GM12878 (cell line): ENCODE results near the gene RRAS. TPM values are rescaled to one million over a fixed set of nuclear protein-coding genes. Genes with fewer than 3 reads are reported as not detected.
A peak's percentile ranks its signal among the peaks of the same experiment; 100 is the strongest.

ENCODE experiments used
- BHLHE40 ChIP-seq, 2 experiments: fragments of 450-650 bp in 1 of 2; IDR thresholded peaks; 2 replicates each; pipeline ENCODE4 v1.6.1; 2011 to 2017; ENCODE audit warnings: low read depth in 2 of 2, borderline replicate concordance in 1 of 2, improper control_type of control experiment in 1 of 2, low read length in 1 of 2, mild to moderate bottlenecking in 1 of 2
- CHD4 ChIP-seq: fragments of 200-600 bp; sonication (generic); IDR thresholded peaks from 2 replicates; pipeline ENCODE4 v1.6.1; 2016; ENCODE audit warnings: mild to moderate bottlenecking
- FOXK2 ChIP-seq: fragments of 450-650 bp; IDR thresholded peaks from 2 replicates; pipeline ENCODE4 v1.6.1; 2017; ENCODE audit warnings: mild to moderate bottlenecking, moderate library complexity
- HDAC6 ChIP-seq: fragments of 200-600 bp; sonication (generic); IDR thresholded peaks from one replicate; pipeline ENCODE4 v1.8.0; 2017; ENCODE audit warnings: antibody characterized with exemption; ENCODE audit not compliant: unreplicated experiment
- MTA2 ChIP-seq: fragments of 450-650 bp; IDR thresholded peaks from 2 replicates; pipeline ENCODE4 v1.6.1; 2016; ENCODE audit warnings: low read depth, mild to moderate bottlenecking, moderate library complexity
- NR2C1 ChIP-seq: fragments of 450-650 bp; IDR thresholded peaks from 2 replicates; pipeline ENCODE4 v1.6.1; 2017; ENCODE audit warnings: antibody characterized with exemption, mild to moderate bottlenecking, moderate library complexity
- PAX8 ChIP-seq: fragments of 450-650 bp; IDR thresholded peaks from 2 replicates; pipeline ENCODE4 v1.6.1; 2017; ENCODE audit warnings: mild to moderate bottlenecking, moderate library complexity
- PML ChIP-seq: IDR thresholded peaks from 2 replicates; pipeline ENCODE4 v1.6.1; 2012; ENCODE audit warnings: low read length, inconsistent platforms
- RAD51 ChIP-seq: fragments of 450-650 bp; IDR thresholded peaks from 2 replicates; pipeline ENCODE4 v1.6.1; 2016; ENCODE audit warnings: moderate library complexity, mild to moderate bottlenecking, inconsistent platforms
- RUNX3 ChIP-seq: IDR thresholded peaks from 2 replicates; pipeline ENCODE4 v1.6.1; 2012; ENCODE audit warnings: low read length, inconsistent platforms
- SPI1 ChIP-seq: IDR thresholded peaks from 2 replicates; pipeline ENCODE4 v1.6.1; 2011; ENCODE audit warnings: low read depth, mild to moderate bottlenecking, low read length, moderate library complexity, borderline replicate concordance; ENCODE audit not compliant: insufficient read depth
- STAT1 ChIP-seq: fragments of 450-650 bp; conservative IDR thresholded peaks from 2 replicates; pipeline ENCODE4 v1.6.1; 2014; ENCODE audit warnings: antibody characterized with exemption, mild to moderate bottlenecking
- ZNF207 ChIP-seq: fragments of 450-650 bp; IDR thresholded peaks from 2 replicates; pipeline ENCODE4 v1.6.1; 2014; ENCODE audit warnings: antibody characterized with exemption, mild to moderate bottlenecking, borderline replicate concordance
- polyA plus RNA-seq, 11 experiments: library from polyadenylated mRNA; depleted of rRNA in 4 of 11; unstranded in 6 of 11; stranded (reverse) in 5 of 11; fragments of >200 nt; fragmentation: Nextera tagmentation in 4 of 11; fragmentation: Illumina TruSeq in 1 of 11; extraction: Ambion mirVana in 4 of 11; extraction: Trizol in 1 of 11; gene quantifications; 1 replicate in 1 of 11; 2 replicates in 10 of 11; pipeline versions ENCODE4 v1.2.1 to v1.2.3, GENCODE V29; 2011 to 2016; ENCODE audit warnings: inconsistent platforms in 2 of 11, missing spikeins in 2 of 11, low read depth in 1 of 11
- total RNA-seq, 4 experiments: library from RNA; depleted of rRNA in 3 of 4; stranded (reverse); fragments of >200 nt in 3 of 4; fragmentation: Illumina TruSeq in 1 of 4; extraction: Trizol in 1 of 4; gene quantifications; 2 replicates each; pipeline versions ENCODE4 v1.2.1 to v1.2.3, GENCODE V29; 2013 to 2021
- TF ChIP-seq, protein P1 (sequence below): IDR thresholded peaks from 2 replicates; pipeline ENCODE4 v1.6.1; 2011; ENCODE audit warnings: mild to moderate bottlenecking, low read depth, low read length, moderate library complexity; ENCODE audit not compliant: insufficient replicate concordance
- TF ChIP-seq, protein P2 (sequence below): fragments of 450-650 bp; IDR thresholded peaks from 2 replicates; pipeline ENCODE4 v1.6.1; 2017; ENCODE audit warnings: mild to moderate bottlenecking
- TF ChIP-seq, protein P3 (sequence below): IDR thresholded peaks from 2 replicates; pipeline ENCODE4 v1.6.1; 2011; ENCODE audit warnings: borderline replicate concordance, low read depth, mild to moderate bottlenecking, moderate library complexity, mixed read lengths, low read length; ENCODE audit not compliant: insufficient read depth; ENCODE audit errors: extremely low read length
- TF ChIP-seq, protein P4 (sequence below): fragments of 450-650 bp; IDR thresholded peaks from 2 replicates; pipeline ENCODE4 v1.6.1; 2017; ENCODE audit warnings: antibody characterized with exemption, mild to moderate bottlenecking, moderate library complexity
- TF ChIP-seq, protein P5 (sequence below): fragments of 450-650 bp; IDR thresholded peaks from 2 replicates; pipeline ENCODE4 v1.6.1; 2018; ENCODE audit warnings: borderline replicate concordance, mild to moderate bottlenecking; ENCODE audit not compliant: partially characterized antibody
- TF ChIP-seq, protein P6 (sequence below): IDR thresholded peaks from 2 replicates; pipeline ENCODE4 v1.6.1; 2012; ENCODE audit warnings: low read depth, low read length, improper control_type of control experiment

Gene RRAS
- total and polyA plus RNA-seq, 10 of the 15 experiments (the other 5 are each of a cell fraction or from before 2014, with no cell fraction given): 0.24 to 5.8 (median 1.8) TPM

DNA sequence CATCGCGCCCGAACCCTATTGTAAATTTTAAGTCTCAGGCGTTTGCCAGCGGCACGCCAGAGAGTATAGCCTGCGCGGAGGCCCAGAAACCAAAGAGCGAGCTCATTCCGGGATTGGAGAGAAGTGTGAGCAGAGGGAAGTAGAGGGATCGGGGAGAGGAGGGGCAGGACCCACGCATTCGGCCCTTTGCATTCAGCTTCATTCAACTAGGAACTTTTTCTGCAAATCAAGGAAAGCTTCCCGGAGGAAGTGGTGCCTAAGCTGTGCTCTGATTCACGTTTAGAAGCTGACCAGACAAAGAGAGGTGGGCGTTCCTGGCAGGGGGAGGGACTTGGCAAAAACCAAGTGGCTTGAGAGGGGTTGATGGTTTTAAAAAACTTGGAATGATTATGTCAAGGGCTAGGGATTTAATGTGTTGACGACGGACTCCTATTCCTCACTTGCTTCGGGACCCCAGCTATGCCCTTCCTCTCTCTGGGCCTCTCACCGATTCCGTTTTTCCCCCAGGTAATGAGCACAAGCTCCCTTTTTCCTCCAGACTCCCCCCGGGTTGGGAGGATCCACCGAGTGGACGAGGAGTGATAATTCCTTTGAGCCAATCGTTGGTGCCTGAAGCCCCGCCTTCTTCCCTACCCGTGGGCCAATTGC is 36.3 kb upstream of the RRAS start (continued):
- TF ChIP-seq CHD4 (peak; percentile 92; the same call in 1 of the 2 replicates), SPI1 (peak; percentile 64), NR2C1 (no peak), RUNX3 (peak; percentile 42; the same call in 1 of the 2 replicates), BHLHE40 (IDR thresholded peaks at IDR 0.05; ENCODE audit: borderline replicate concordance in 1 of 2, low read depth in 2 of 2, low read length in 1 of 2) (peak; percentile 96 to 97), ZNF207 (peak; percentile 97), MTA2 (peak; percentile 57), PML (peak; percentile 97), STAT1 (peak; percentile 95), RAD51 (peak; percentile 30; the same call in 1 of the 2 replicates), FOXK2 (peak; percentile 99), PAX8 (no peak), HDAC6 (no peak)
- TF ChIP-seq, protein P1, sequence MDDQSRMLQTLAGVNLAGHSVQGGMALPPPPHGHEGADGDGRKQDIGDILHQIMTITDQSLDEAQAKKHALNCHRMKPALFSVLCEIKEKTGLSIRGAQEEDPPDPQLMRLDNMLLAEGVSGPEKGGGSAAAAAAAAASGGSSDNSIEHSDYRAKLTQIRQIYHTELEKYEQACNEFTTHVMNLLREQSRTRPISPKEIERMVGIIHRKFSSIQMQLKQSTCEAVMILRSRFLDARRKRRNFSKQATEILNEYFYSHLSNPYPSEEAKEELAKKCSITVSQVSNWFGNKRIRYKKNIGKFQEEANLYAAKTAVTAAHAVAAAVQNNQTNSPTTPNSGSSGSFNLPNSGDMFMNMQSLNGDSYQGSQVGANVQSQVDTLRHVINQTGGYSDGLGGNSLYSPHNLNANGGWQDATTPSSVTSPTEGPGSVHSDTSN: peak; percentile 8
- TF ChIP-seq, protein P2, sequence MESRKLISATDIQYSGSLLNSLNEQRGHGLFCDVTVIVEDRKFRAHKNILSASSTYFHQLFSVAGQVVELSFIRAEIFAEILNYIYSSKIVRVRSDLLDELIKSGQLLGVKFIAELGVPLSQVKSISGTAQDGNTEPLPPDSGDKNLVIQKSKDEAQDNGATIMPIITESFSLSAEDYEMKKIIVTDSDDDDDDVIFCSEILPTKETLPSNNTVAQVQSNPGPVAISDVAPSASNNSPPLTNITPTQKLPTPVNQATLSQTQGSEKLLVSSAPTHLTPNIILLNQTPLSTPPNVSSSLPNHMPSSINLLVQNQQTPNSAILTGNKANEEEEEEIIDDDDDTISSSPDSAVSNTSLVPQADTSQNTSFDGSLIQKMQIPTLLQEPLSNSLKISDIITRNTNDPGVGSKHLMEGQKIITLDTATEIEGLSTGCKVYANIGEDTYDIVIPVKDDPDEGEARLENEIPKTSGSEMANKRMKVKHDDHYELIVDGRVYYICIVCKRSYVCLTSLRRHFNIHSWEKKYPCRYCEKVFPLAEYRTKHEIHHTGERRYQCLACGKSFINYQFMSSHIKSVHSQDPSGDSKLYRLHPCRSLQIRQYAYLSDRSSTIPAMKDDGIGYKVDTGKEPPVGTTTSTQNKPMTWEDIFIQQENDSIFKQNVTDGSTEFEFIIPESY: no peak
- TF ChIP-seq, protein P3, sequence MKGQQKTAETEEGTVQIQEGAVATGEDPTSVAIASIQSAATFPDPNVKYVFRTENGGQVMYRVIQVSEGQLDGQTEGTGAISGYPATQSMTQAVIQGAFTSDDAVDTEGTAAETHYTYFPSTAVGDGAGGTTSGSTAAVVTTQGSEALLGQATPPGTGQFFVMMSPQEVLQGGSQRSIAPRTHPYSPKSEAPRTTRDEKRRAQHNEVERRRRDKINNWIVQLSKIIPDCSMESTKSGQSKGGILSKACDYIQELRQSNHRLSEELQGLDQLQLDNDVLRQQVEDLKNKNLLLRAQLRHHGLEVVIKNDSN: no peak
- TF ChIP-seq, protein P4, sequence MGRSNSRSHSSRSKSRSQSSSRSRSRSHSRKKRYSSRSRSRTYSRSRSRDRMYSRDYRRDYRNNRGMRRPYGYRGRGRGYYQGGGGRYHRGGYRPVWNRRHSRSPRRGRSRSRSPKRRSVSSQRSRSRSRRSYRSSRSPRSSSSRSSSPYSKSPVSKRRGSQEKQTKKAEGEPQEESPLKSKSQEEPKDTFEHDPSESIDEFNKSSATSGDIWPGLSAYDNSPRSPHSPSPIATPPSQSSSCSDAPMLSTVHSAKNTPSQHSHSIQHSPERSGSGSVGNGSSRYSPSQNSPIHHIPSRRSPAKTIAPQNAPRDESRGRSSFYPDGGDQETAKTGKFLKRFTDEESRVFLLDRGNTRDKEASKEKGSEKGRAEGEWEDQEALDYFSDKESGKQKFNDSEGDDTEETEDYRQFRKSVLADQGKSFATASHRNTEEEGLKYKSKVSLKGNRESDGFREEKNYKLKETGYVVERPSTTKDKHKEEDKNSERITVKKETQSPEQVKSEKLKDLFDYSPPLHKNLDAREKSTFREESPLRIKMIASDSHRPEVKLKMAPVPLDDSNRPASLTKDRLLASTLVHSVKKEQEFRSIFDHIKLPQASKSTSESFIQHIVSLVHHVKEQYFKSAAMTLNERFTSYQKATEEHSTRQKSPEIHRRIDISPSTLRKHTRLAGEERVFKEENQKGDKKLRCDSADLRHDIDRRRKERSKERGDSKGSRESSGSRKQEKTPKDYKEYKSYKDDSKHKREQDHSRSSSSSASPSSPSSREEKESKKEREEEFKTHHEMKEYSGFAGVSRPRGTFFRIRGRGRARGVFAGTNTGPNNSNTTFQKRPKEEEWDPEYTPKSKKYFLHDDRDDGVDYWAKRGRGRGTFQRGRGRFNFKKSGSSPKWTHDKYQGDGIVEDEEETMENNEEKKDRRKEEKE: peak; percentile 96
- TF ChIP-seq, protein P5, sequence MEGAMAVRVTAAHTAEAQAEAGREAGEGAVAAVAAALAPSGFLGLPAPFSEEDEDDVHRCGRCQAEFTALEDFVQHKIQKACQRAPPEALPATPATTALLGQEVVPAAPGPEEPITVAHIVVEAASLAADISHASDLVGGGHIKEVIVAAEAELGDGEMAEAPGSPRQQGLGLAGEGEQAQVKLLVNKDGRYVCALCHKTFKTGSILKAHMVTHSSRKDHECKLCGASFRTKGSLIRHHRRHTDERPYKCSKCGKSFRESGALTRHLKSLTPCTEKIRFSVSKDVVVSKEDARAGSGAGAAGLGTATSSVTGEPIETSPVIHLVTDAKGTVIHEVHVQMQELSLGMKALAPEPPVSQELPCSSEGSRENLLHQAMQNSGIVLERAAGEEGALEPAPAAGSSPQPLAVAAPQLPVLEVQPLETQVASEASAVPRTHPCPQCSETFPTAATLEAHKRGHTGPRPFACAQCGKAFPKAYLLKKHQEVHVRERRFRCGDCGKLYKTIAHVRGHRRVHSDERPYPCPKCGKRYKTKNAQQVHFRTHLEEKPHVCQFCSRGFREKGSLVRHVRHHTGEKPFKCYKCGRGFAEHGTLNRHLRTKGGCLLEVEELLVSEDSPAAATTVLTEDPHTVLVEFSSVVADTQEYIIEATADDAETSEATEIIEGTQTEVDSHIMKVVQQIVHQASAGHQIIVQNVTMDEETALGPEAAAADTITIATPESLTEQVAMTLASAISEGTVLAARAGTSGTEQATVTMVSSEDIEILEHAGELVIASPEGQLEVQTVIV: peak; percentile 93
- TF ChIP-seq, protein P6, sequence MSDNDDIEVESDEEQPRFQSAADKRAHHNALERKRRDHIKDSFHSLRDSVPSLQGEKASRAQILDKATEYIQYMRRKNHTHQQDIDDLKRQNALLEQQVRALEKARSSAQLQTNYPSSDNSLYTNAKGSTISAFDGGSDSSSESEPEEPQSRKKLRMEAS: no peak
